Lower lobe of right lung (tissue), 2 donors: ENCODE measurements around the gene SPATA31C2. TPM values are rescaled to one million over a fixed set of nuclear protein-coding genes. Genes with fewer than 3 reads are reported as not detected.

Experiments
- ATAC-seq, 2 donors: fragments of 200-7000 bp; cut with Tn5 transposase; one replicate each; pipeline ENCODE4 v1.9.1; 2020 to 2022; ENCODE audit warnings: mild to moderate bottlenecking in 2 of 2, moderate library complexity in 2 of 2
- DNase-seq: peaks from one replicate; pipeline ENCODE4 v3.0.0-alpha.2; 2020
- H3K27ac ChIP-seq: fragments of 200-600 bp; one replicate; pipeline ENCODE4 v1.8.0; 2022
- H3K27me3 ChIP-seq: fragments of 200-600 bp; one replicate; pipeline ENCODE4 v1.8.0; 2022; ENCODE audit warnings: low read depth
- H3K36me3 ChIP-seq: fragments of 200-600 bp; one replicate; pipeline ENCODE4 v1.8.0; 2022; ENCODE audit warnings: mild to moderate bottlenecking
- H3K4me1 ChIP-seq: fragments of 200-600 bp; one replicate; pipeline ENCODE4 v1.8.0; 2022
- H3K4me3 ChIP-seq: fragments of 200-600 bp; one replicate; pipeline ENCODE4 v1.8.0; 2022; ENCODE audit warnings: mild to moderate bottlenecking
- H3K9me3 ChIP-seq: fragments of 200-600 bp; one replicate; pipeline ENCODE4 v1.8.0; 2022
- intact Hi-C: fragments of 100-400 bp; cut with DNase I; formaldehyde crosslinking; loops from one replicate; pipeline ENCODE4 v1.11.0; 2022
- total RNA-seq: library from RNA; stranded (reverse); fragmentation: NEBNext Ultra II Directional; extraction: Animal tissue kit (Norgen Biotek cat#: 25700); gene quantifications from one replicate; pipeline ENCODE4 v1.2.1, GENCODE V29; 2021
- TF ChIP-seq, protein P1 (sequence below): fragments of 200-600 bp; IDR thresholded peaks from one replicate; pipeline ENCODE4 v1.8.0; 2022; ENCODE audit warnings: antibody characterized with exemption, mild to moderate bottlenecking
- donor health status: DM: no; HTN: yes; CAD: no; lungs with severe emphysema.

SPATA31C2 gene
- total RNA-seq, 1 donor from 2014 or later = not detected

GRCh38 chr9:88110026-88110425 lies 28.2 kb downstream of the SPATA31C2 start:
- TF ChIP-seq, protein P1, sequence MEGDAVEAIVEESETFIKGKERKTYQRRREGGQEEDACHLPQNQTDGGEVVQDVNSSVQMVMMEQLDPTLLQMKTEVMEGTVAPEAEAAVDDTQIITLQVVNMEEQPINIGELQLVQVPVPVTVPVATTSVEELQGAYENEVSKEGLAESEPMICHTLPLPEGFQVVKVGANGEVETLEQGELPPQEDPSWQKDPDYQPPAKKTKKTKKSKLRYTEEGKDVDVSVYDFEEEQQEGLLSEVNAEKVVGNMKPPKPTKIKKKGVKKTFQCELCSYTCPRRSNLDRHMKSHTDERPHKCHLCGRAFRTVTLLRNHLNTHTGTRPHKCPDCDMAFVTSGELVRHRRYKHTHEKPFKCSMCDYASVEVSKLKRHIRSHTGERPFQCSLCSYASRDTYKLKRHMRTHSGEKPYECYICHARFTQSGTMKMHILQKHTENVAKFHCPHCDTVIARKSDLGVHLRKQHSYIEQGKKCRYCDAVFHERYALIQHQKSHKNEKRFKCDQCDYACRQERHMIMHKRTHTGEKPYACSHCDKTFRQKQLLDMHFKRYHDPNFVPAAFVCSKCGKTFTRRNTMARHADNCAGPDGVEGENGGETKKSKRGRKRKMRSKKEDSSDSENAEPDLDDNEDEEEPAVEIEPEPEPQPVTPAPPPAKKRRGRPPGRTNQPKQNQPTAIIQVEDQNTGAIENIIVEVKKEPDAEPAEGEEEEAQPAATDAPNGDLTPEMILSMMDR = no peak
- Histone ChIP-seq H3K4me1 (no peaks in the 10 kb centered on the region), H3K4me3 (no peak overlapping the region), H3K27ac (no peak overlapping the region), H3K27me3 (peaks cover 4% of the 10 kb centered on the region), H3K9me3 (no peaks in the 10 kb centered on the region), H3K36me3 (no peaks in the 10 kb centered on the region)
- DNase-seq = no peak
- ATAC-seq = no peak
- intact Hi-C loops = no loop called here

DNA sequence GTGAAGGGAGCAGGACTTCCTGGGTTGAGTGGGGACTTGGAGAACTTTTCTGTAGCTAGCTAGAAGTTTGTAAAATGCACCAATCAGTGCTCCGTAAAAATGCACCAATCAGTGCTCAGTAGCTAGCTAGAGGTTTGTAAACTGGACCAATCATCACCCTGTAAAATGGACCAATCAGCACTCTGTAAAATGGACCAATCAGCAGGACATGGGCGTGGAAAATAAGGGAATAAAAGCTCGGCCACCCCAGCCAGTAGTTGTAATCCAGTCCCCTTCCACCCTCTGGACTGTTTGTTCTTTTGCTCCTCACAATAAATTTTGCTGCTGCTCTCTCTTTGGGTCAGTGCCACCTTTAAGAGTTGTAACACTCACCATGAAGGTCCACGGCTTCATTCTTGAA lies 29.5 kb downstream of the SPATA31C2 start:
- TF ChIP-seq, protein P1 = no peak
- intact Hi-C loops = no loop called here
- H3K4me1 ChIP-seq = no peaks in the 10 kb centered on the region
- no peaks in the 10 kb centered on the region for H3K36me3 ChIP-seq
- DNase-seq (no peak), ATAC-seq (no peak)
- no peaks in the 10 kb centered on the region for H3K9me3 ChIP-seq
- peaks cover 4% of the 10 kb centered on the region for H3K27me3 ChIP-seq
- no peak overlapping the region for H3K4me3 ChIP-seq
- no peak overlapping the region for H3K27ac ChIP-seq

DNA sequence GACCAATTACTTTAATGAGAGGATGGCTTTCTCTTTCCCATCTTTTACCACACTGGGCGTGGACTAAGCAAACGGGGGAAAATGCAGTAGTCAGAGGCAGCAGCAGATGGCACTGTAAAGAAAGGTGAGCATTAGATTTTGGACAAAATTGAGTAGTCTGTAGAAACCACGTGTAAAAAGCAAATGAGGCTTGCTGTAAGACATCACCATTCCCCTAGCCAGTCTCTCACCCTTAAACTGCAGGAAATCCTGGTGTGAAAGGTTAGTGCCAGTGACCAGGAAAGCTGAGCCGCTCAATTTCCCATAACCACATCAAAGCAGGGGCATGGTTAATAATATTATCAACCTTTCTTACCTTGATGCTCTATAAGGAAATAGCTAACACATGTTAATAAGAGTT lies 31.8 kb downstream of the SPATA31C2 start:
- H3K4me1 ChIP-seq = no peaks in the 10 kb centered on the region
- no peak overlapping the region for H3K27ac ChIP-seq
- intact Hi-C loops = no loop called here
- H3K27me3 ChIP-seq = peaks cover 4% of the 10 kb centered on the region
- no peaks in the 10 kb centered on the region for H3K9me3 ChIP-seq
- H3K4me3 ChIP-seq = no peak overlapping the region
- H3K36me3 ChIP-seq = no peaks in the 10 kb centered on the region
- DNase-seq = no peak
- peak; percentile 40 to 61 for ATAC-seq
- TF ChIP-seq, protein P1 = peak; percentile 44

DNA sequence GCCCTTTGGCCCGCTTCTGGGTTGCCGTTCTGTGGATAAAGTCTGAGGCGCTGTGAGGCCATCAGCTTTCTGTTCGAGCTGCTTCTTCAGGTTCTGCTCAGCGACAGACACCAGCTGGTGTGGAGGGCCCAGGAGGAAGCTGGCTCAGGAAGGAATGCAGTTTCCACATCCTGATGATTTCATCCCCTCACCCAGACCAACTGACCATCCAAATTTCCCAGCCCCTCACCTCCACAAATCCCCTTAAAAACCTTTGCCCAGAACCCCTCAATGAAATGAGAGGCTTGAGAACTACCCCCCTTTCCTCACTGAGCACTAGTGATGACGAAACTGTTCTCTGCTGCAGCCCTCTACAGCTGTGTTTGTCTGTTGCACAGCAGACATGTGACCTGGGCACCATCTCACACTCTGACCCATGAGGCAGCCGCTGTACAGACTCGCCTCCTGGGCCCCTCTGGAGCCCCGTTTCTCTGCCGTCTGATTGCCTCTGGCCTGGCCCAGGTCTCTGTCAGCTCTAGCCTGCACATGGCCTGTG lies 45.4 kb downstream of the SPATA31C2 start:
- ATAC-seq = peak; percentile 75 to 81
- no peaks in the 10 kb centered on the region for H3K9me3 ChIP-seq
- DNase-seq = peak; percentile 46
- H3K27me3 ChIP-seq = no peaks in the 10 kb centered on the region
- no peak overlapping the region for H3K27ac ChIP-seq
- intact Hi-C loops = no loop called here
- H3K4me3 ChIP-seq = no peak overlapping the region
- H3K36me3 ChIP-seq = no peaks in the 10 kb centered on the region
- TF ChIP-seq, protein P1 = no peak
- no peaks in the 10 kb centered on the region for H3K4me1 ChIP-seq

GRCh38 chr9:88090151-88090581 lies 48.1 kb downstream of the SPATA31C2 start:
- intact Hi-C loops = no loop called here

More at GRCh38 chr9:88090151-88090581, 48.1 kb downstream of the SPATA31C2 start:
- no peak overlapping the region for H3K27ac ChIP-seq
- no peaks in the 10 kb centered on the region for H3K27me3 ChIP-seq
- DNase-seq (no peak), ATAC-seq (no peak)
- no peaks in the 10 kb centered on the region for H3K36me3 ChIP-seq
- H3K4me1 ChIP-seq = no peaks in the 10 kb centered on the region
- H3K9me3 ChIP-seq = no peaks in the 10 kb centered on the region
- H3K4me3 ChIP-seq = no peak overlapping the region
- TF ChIP-seq, protein P1 = no peak
